SK-N-SH treated with all-trans-retinoic acid at 6 μM for 48 hours (cell line): ENCODE data around the gene PLEKHM3.

Source experiments
- BACH2 ChIP-seq: fragments of 250-450 bp; sonication (Bioruptor Pico); IDR thresholded peaks from 2 replicates; pipeline ENCODE4 v1.9.0; 2021; ENCODE audit warnings: mild to moderate bottlenecking, borderline replicate concordance
- OSR1 ChIP-seq: fragments of 250-450 bp; sonication (Bioruptor Pico); IDR thresholded peaks from 2 replicates; pipeline ENCODE4 v1.8.0; 2022; ENCODE audit warnings: moderate library complexity, mild to moderate bottlenecking, inconsistent platforms
- SNAI2 ChIP-seq: fragments of 250-450 bp; sonication (Bioruptor Pico); IDR thresholded peaks from 2 replicates; pipeline ENCODE4 v1.5.0; 2020; ENCODE audit warnings: mild to moderate bottlenecking, moderate library complexity
- TCF4 ChIP-seq: fragments of 250-450 bp; sonication (Bioruptor Pico); IDR thresholded peaks from 2 replicates; pipeline ENCODE4 v1.8.0; 2021; ENCODE audit warnings: mild to moderate bottlenecking, moderate library complexity, borderline replicate concordance
- TOX ChIP-seq: fragments of 250-450 bp; sonication (Bioruptor Pico); IDR thresholded peaks from 2 replicates; pipeline ENCODE4 v1.8.0; 2021; ENCODE audit warnings: mild to moderate bottlenecking, moderate library complexity, borderline replicate concordance
- ZFP3 ChIP-seq: fragments of 250-450 bp; sonication (Bioruptor Pico); IDR thresholded peaks from 2 replicates; pipeline ENCODE4 v1.5.0; 2020; ENCODE audit warnings: mild to moderate bottlenecking, moderate library complexity
- TF ChIP-seq, protein P1 (sequence below): fragments of 250-450 bp; sonication (Bioruptor Pico); IDR thresholded peaks from 2 replicates; pipeline ENCODE4 v1.8.0; 2020; ENCODE audit warnings: mild to moderate bottlenecking, moderate library complexity, borderline replicate concordance
- TF ChIP-seq, protein P2 (sequence below): fragments of 250-450 bp; sonication (Bioruptor Pico); IDR thresholded peaks from 2 replicates; pipeline ENCODE4 v1.5.0; 2020; ENCODE audit warnings: mild to moderate bottlenecking, moderate library complexity
- TF ChIP-seq, protein P3 (sequence below): fragments of 250-450 bp; sonication (Bioruptor Pico); IDR thresholded peaks from 2 replicates; pipeline ENCODE4 v1.5.1; 2020; ENCODE audit warnings: low read depth, mild to moderate bottlenecking, moderate library complexity

DNA sequence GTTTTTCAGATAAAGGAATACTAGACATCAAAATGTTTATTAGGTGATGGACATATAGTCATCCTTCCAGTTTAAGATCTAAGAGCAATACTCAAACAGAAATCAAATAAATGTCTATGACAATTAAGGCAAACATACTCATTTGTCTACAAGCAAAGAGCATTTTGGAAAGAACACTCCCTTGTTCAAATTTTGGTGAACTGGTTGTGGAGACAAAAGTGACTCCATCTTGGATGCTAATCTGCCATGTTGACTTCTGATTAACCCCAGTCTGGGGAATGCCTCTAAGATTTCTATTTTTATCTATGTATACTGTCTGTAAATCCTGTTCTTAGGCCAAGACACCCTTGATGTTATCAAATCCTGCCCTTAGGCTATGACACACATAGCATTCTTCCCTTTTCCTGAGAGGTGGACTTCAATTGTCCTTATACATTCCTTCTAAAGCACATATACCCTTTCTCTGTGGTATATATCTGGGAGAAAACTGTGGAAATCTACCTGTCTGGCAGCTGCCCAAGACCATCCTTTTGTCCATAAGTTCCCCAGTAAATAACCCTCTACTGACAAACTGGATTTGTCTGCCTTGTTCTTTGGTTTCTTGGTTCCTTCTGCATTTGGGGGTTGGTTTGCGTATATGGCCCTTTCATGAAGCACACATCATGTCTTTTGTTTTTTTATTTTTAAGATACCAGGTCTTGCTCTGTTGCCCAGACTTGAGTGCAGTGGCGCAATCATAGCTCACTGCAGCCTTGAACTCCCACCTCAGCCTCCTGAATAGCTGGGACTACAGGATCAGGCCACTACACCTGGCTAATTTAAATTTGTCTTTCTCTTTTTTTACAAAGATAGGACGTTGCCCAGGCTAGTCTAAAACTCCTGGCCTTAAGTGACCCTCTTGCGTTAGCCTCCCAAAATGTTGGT lies 12.5 kb upstream of the PLEKHM3 start:
- no peak for TF ChIP-seq TOX (CRISPR knock-in tag)
- TF ChIP-seq, protein P1, sequence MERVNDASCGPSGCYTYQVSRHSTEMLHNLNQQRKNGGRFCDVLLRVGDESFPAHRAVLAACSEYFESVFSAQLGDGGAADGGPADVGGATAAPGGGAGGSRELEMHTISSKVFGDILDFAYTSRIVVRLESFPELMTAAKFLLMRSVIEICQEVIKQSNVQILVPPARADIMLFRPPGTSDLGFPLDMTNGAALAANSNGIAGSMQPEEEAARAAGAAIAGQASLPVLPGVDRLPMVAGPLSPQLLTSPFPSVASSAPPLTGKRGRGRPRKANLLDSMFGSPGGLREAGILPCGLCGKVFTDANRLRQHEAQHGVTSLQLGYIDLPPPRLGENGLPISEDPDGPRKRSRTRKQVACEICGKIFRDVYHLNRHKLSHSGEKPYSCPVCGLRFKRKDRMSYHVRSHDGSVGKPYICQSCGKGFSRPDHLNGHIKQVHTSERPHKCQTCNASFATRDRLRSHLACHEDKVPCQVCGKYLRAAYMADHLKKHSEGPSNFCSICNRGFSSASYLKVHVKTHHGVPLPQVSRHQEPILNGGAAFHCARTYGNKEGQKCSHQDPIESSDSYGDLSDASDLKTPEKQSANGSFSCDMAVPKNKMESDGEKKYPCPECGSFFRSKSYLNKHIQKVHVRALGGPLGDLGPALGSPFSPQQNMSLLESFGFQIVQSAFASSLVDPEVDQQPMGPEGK: no peak
- TF ChIP-seq, protein P2, sequence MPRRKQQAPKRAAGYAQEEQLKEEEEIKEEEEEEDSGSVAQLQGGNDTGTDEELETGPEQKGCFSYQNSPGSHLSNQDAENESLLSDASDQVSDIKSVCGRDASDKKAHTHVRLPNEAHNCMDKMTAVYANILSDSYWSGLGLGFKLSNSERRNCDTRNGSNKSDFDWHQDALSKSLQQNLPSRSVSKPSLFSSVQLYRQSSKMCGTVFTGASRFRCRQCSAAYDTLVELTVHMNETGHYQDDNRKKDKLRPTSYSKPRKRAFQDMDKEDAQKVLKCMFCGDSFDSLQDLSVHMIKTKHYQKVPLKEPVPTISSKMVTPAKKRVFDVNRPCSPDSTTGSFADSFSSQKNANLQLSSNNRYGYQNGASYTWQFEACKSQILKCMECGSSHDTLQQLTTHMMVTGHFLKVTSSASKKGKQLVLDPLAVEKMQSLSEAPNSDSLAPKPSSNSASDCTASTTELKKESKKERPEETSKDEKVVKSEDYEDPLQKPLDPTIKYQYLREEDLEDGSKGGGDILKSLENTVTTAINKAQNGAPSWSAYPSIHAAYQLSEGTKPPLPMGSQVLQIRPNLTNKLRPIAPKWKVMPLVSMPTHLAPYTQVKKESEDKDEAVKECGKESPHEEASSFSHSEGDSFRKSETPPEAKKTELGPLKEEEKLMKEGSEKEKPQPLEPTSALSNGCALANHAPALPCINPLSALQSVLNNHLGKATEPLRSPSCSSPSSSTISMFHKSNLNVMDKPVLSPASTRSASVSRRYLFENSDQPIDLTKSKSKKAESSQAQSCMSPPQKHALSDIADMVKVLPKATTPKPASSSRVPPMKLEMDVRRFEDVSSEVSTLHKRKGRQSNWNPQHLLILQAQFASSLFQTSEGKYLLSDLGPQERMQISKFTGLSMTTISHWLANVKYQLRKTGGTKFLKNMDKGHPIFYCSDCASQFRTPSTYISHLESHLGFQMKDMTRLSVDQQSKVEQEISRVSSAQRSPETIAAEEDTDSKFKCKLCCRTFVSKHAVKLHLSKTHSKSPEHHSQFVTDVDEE (CRISPR knock-in tag): no peak
- TF ChIP-seq OSR1 (CRISPR knock-in tag): no peak
- TF ChIP-seq, protein P3, sequence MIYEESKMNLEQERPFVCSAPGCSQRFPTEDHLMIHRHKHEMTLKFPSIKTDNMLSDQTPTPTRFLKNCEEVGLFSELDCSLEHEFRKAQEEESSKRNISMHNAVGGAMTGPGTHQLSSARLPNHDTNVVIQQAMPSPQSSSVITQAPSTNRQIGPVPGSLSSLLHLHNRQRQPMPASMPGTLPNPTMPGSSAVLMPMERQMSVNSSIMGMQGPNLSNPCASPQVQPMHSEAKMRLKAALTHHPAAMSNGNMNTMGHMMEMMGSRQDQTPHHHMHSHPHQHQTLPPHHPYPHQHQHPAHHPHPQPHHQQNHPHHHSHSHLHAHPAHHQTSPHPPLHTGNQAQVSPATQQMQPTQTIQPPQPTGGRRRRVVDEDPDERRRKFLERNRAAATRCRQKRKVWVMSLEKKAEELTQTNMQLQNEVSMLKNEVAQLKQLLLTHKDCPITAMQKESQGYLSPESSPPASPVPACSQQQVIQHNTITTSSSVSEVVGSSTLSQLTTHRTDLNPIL (CRISPR knock-in tag): no peak
- no peak for TF ChIP-seq BACH2
- no peak for TF ChIP-seq TCF4 (CRISPR knock-in tag)
- no peak for TF ChIP-seq ZFP3
- TF ChIP-seq SNAI2: no peak
